NCI-H1105 (cell line): ENCODE results near the gene CDC27.
"Not testable (repeated sequence)": the region's sequence is repeated elsewhere in the genome, so short reads cannot be mapped to it uniquely, and the experiment has no call there.

ENCODE experiments used
- DNase-seq: peaks from one replicate; lab custom pipeline; 2025; lab: John Stamatoyannopoulos, UW

CDC27 gene

DNA sequence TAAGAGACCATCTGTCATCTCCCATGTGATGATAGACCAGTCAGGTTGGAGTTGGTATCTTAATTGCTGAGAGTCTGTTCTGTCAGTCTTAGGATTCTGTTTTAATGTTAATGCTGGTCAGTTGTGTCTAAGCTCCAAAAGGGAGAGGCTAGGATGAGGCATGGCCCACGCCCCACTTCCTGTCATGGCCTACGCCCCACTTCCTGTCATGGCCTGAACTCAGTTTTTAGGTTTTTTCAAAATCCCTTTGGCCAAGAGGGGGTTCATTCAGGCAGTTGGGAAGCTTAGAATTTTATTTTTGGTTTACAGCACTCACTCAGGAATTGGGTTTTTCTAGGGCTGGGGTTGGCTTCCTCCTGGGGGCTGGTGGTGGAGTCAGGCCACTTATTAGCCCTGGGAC lies 117.9 kb downstream of the CDC27 start:
- not testable (repeated sequence) for DNase-seq

- DNase-seq: not testable (repeated sequence)
Observed at GRCh38 chr17:47070266-47070665, 118.8 kb downstream of the CDC27 start.
